Measurements from ENCODE around the gene CMTM4.
"Not testable (repeated sequence)": the region's sequence is repeated elsewhere in the genome, so short reads cannot be mapped to it uniquely, and the experiment has no call there.

Gene CMTM4

DNA sequence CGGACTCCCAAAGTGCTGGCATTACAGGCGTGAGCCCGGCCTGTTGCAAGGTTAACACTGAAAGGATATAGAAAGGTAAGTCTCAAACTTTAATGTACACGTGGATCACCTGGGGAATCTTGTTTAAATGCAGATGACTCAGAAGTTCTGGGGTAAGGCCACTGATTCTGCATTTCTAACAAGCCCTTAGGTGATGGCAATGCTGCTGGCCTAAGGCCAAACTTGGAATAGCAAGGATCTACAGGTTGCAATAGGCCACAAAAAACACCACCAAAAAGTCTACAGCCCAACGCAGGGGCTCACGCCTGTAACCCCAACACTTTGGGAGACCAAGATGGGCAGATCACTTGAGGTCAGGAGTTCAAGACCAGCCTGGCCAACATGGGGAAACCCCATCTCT is 4.2 kb downstream of the CMTM4 start:
- no peak overlapping the region for H3K9ac ChIP-seq (ENCODE audit: low read depth in 1 of 2, low read length in 2 of 2)
- H3K4me3 ChIP-seq (ENCODE audit: low read depth in 1 of 2, low read length in 2 of 2), result no peak overlapping the region
- H3K27ac ChIP-seq (ENCODE audit: low read depth, low read length), result no peak overlapping the region
- no peaks in the 10 kb centered on the region for H3K9me3 ChIP-seq (ENCODE audit: control insufficient read depth in 1 of 2, low read length in 2 of 2)
- H3K27me3 ChIP-seq (ENCODE audit: control insufficient read depth in 1 of 2, insufficient read depth in 2 of 2, low read length in 2 of 2), result no peaks in the 10 kb centered on the region
- no peaks in the 10 kb centered on the region for H3K36me3 ChIP-seq (ENCODE audit: control insufficient read depth in 1 of 2, insufficient read depth in 2 of 2, low read length in 2 of 2)
- peaks cover 24 to 31% of the 10 kb centered on the region in 2 donors for H3K4me1 ChIP-seq (ENCODE audit: control insufficient read depth in 1 of 2, insufficient read depth in 2 of 2, low read length in 2 of 2)

DNA sequence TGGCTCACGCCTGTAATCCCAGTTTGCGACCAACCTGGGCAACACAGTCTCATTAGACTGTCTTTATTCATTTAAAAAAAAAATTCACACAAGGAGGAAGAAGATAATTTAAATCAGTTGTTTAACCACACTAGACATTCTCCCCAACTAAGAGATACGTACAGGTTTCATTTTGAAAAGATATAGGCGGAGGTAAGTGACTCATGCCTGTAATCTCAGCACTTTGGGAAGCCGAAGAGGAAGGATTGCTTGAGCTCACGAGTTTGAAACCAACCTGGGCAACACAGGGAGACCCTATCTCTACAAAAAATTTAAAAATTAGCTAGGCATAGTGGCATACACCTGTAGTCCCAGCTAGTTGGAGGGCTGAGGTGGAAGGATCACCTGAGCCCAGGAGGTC is 5.3 kb downstream of the CMTM4 start:
- Histone ChIP-seq H3K9me3 (ENCODE audit: control insufficient read depth in 1 of 2, low read length in 2 of 2) (no peaks in the 10 kb centered on the region), H3K4me1 (ENCODE audit: control insufficient read depth in 1 of 2, insufficient read depth in 2 of 2, low read length in 2 of 2) (peaks cover 22 to 31% of the 10 kb centered on the region in 2 donors), H3K27ac (ENCODE audit: low read depth, low read length) (no peak overlapping the region), H3K4me3 (ENCODE audit: low read depth in 1 of 2, low read length in 2 of 2) (no peak overlapping the region), H3K36me3 (ENCODE audit: control insufficient read depth in 1 of 2, insufficient read depth in 2 of 2, low read length in 2 of 2) (no peaks in the 10 kb centered on the region), H3K27me3 (ENCODE audit: control insufficient read depth in 1 of 2, insufficient read depth in 2 of 2, low read length in 2 of 2) (no peaks in the 10 kb centered on the region), H3K9ac (ENCODE audit: low read depth in 1 of 2, low read length in 2 of 2) (no peak overlapping the region)

DNA sequence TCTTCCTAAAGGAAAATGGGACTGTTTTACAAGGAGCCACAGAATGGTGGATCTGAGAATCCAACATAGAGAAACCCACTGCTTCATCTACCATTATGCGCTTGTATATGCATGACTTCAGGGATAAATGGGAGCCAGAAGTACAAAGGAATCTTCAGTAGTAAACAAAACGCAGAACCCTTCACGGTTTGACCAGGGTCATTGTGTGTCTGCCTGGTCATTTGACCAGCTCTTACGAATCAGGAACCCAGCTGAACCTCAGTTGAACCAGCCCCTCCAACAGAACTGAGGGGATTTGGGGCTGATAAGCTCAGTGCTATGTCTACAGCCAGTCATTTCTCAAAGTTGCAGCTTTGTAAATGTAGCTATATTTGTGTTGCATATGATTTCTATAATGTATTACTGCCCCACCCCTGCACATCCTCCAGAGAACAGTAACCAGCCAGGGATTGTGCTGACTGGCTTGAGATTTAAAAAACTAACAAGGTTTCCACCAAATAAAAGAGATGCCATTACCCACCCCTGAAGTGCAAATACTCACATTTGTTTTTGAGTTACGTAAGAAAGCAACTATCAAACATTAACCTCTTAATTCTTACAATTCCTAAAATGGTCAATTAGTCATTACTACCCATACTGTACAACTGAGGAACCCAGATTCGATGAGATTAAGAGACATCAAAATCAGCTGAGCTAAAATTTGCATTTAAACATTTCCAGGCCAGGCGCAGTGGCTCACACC is 6.3 kb downstream of the CMTM4 start:
- Histone ChIP-seq H3K27ac (ENCODE audit: low read depth, low read length) (no peak overlapping the region), H3K36me3 (ENCODE audit: control insufficient read depth in 1 of 2, insufficient read depth in 2 of 2, low read length in 2 of 2) (no peaks in the 10 kb centered on the region), H3K27me3 (ENCODE audit: control insufficient read depth in 1 of 2, insufficient read depth in 2 of 2, low read length in 2 of 2) (no peaks in the 10 kb centered on the region), H3K9ac (ENCODE audit: low read depth in 1 of 2, low read length in 2 of 2) (no peak overlapping the region), H3K4me1 (ENCODE audit: control insufficient read depth in 1 of 2, insufficient read depth in 2 of 2, low read length in 2 of 2) (peaks cover 14 to 25% of the 10 kb centered on the region in 2 donors), H3K9me3 (ENCODE audit: control insufficient read depth in 1 of 2, low read length in 2 of 2) (no peaks in the 10 kb centered on the region), H3K4me3 (ENCODE audit: low read depth in 1 of 2, low read length in 2 of 2) (no peak overlapping the region)

DNA sequence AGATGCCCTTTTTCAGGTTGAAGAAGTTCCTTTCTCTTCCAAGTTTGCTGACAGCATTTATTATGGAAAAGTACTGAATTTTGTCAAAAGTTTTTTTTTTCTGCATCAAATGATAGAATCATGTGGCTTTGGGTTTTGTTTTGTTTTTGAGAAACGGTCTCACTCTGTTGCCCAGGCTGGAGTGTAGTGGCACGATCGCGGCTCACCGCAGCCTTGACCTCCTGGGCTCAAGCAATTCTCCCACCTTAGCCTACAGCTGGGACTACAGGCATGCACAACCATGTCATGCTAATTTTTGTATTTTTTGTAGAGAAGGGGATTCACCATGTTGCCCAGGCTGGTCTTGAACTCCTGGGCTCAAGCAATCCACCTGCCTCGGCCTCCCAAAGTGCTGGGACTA is 7.3 kb downstream of the CMTM4 start:
- Histone ChIP-seq H3K27ac (ENCODE audit: low read depth, low read length) (no peak overlapping the region), H3K4me1 (ENCODE audit: control insufficient read depth in 1 of 2, insufficient read depth in 2 of 2, low read length in 2 of 2) (peaks cover 9 to 18% of the 10 kb centered on the region in 2 donors), H3K9ac (ENCODE audit: low read depth in 1 of 2, low read length in 2 of 2) (no peak overlapping the region), H3K27me3 (ENCODE audit: control insufficient read depth in 1 of 2, insufficient read depth in 2 of 2, low read length in 2 of 2) (no peaks in the 10 kb centered on the region), H3K4me3 (ENCODE audit: low read depth in 1 of 2, low read length in 2 of 2) (no peak overlapping the region), H3K36me3 (ENCODE audit: control insufficient read depth in 1 of 2, insufficient read depth in 2 of 2, low read length in 2 of 2) (no peaks in the 10 kb centered on the region), H3K9me3 (ENCODE audit: control insufficient read depth in 1 of 2, low read length in 2 of 2) (no peaks in the 10 kb centered on the region)

DNA sequence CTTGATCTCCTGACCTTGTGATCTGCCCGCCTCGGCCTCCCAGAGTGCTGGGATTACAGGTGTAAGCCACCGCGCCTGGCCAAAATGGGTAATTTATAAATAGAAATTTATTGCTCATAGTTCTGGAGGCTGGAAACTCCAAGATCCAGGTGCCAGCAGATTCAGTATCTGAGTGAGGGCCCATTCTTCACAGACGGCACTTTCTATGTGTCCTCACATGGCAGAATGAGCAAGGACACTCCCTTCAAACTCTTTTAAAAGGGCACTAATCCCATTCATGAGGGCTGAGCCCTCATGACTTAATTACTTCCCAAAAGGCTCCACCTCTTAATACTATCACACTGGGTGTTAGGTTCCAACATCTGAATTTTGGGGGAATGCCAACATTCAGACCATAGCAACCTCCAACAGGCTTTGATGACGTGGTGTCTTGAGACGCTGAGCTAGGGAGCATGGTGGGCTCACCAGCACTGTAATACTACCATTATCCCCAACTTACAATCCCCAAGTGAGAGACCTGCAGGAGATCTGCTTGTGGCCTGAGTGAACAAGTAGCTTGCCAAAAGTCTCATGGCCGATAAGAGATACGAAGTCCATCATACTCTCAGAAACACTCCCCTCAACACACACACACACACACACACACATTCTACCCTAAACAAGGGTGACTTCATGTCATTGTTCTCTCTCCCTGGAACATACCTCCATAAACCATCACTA is 8.5 kb downstream of the CMTM4 start:
- no peaks in the 10 kb centered on the region for H3K9me3 ChIP-seq (ENCODE audit: control insufficient read depth in 1 of 2, low read length in 2 of 2)
- peaks cover 9 to 18% of the 10 kb centered on the region in 2 donors for H3K4me1 ChIP-seq (ENCODE audit: control insufficient read depth in 1 of 2, insufficient read depth in 2 of 2, low read length in 2 of 2)
- no peak overlapping the region for H3K9ac ChIP-seq (ENCODE audit: low read depth in 1 of 2, low read length in 2 of 2)
- H3K4me3 ChIP-seq (ENCODE audit: low read depth in 1 of 2, low read length in 2 of 2), result no peak overlapping the region
- no peaks in the 10 kb centered on the region for H3K27me3 ChIP-seq (ENCODE audit: control insufficient read depth in 1 of 2, insufficient read depth in 2 of 2, low read length in 2 of 2)
- H3K27ac ChIP-seq (ENCODE audit: low read depth, low read length), result no peak overlapping the region
- no peaks in the 10 kb centered on the region for H3K36me3 ChIP-seq (ENCODE audit: control insufficient read depth in 1 of 2, insufficient read depth in 2 of 2, low read length in 2 of 2)

DNA sequence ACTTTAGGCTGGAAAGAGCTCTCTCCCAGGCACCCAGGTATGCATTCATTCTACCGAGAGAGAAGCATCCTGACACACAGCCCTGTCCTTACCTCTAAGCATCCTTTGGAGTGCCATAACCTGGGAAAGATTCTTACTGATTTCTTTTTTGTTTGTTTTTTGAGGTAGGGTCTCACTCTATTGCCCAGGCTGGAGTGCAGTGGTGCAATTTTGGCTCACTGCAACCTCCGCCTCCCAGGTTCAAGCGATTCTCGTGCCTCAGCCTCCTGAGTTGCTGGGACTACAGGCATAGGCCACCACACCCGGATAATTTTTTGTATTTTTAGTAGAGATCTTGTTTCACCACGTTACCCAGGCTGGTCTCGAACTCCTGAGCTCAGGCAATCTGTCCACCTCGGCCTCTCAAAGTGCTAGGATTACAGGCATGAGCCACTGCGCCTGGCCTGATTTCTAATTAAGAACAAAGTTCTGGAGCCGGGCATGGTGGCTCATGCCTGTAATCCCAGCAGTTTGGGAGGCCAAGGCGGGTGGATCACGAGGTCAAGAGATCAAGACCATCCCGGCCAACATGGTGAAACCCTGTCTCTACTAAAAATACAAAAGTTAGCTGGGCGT is 10.9 kb downstream of the CMTM4 start:
- H3K9ac ChIP-seq (ENCODE audit: low read depth in 1 of 2, low read length in 2 of 2); H3K27me3 ChIP-seq (ENCODE audit: control insufficient read depth in 1 of 2, insufficient read depth in 2 of 2, low read length in 2 of 2); H3K36me3 ChIP-seq (ENCODE audit: control insufficient read depth in 1 of 2, insufficient read depth in 2 of 2, low read length in 2 of 2); H3K9me3 ChIP-seq (ENCODE audit: control insufficient read depth in 1 of 2, low read length in 2 of 2); H3K27ac ChIP-seq (ENCODE audit: low read depth, low read length); H3K4me3 ChIP-seq (ENCODE audit: low read depth in 1 of 2, low read length in 2 of 2): not testable (repeated sequence)
- H3K4me1 ChIP-seq (ENCODE audit: control insufficient read depth in 1 of 2, insufficient read depth in 2 of 2, low read length in 2 of 2), result peaks cover under 1 to 11% of the 10 kb centered on the region in 2 donors

DNA sequence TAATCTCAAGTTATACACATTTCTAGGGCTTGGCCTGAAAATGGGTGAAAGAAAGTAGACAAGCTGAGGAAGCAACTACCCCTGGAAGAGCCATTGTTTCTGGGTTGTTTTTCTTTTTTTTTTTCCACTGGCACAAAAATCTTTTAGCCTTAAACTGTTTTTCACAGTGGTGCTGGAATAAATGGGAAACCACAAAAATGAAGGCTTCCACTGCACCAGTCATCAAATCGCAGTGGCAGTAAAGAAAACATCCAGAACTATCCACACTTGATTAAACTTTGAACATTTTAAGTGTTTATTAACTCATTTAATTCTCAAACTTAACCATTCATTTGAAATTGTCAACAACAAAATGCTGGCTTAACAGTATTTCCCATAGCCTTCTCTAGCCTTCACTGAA is 14.3 kb downstream of the CMTM4 start:
- H3K9ac ChIP-seq (ENCODE audit: low read depth in 1 of 2, low read length in 2 of 2), result no peak overlapping the region
- H3K4me3 ChIP-seq (ENCODE audit: low read depth in 1 of 2, low read length in 2 of 2), result no peak overlapping the region
- no peaks in the 10 kb centered on the region for H3K9me3 ChIP-seq (ENCODE audit: control insufficient read depth in 1 of 2, low read length in 2 of 2)
- H3K36me3 ChIP-seq (ENCODE audit: control insufficient read depth in 1 of 2, insufficient read depth in 2 of 2, low read length in 2 of 2), result peaks cover 0 to 3% of the 10 kb centered on the region in 2 donors
- H3K27ac ChIP-seq (ENCODE audit: low read depth, low read length), result no peak overlapping the region
- no peaks in the 10 kb centered on the region for H3K27me3 ChIP-seq (ENCODE audit: control insufficient read depth in 1 of 2, insufficient read depth in 2 of 2, low read length in 2 of 2)
- no peaks in the 10 kb centered on the region for H3K4me1 ChIP-seq (ENCODE audit: control insufficient read depth in 1 of 2, insufficient read depth in 2 of 2, low read length in 2 of 2)

DNA sequence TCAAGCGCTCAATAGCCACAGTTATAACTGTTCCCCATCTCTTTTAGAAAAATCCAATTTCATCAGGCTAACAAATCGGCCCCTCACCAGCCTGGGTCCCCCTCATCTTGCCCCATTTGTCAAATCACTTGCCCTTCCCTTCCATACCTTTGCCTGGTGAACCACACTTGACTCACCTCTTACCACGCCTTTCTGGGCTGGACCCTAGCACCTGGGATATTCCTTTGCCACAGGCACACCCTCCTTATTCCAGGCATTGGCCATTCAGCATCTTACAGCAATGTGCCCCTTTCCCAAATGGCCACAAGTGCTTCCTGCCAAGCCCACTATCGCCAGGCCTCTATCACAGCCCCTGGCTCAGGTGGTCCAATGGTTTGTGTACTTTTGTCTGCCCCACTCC is 14.9 kb downstream of the CMTM4 start:
- H3K27me3 ChIP-seq (ENCODE audit: control insufficient read depth in 1 of 2, insufficient read depth in 2 of 2, low read length in 2 of 2), result no peaks in the 10 kb centered on the region
- no peak overlapping the region for H3K4me3 ChIP-seq (ENCODE audit: low read depth in 1 of 2, low read length in 2 of 2)
- H3K36me3 ChIP-seq (ENCODE audit: control insufficient read depth in 1 of 2, insufficient read depth in 2 of 2, low read length in 2 of 2), result peaks cover 0 to 5% of the 10 kb centered on the region in 2 donors
- no peak overlapping the region for H3K9ac ChIP-seq (ENCODE audit: low read depth in 1 of 2, low read length in 2 of 2)
- H3K27ac ChIP-seq (ENCODE audit: low read depth, low read length), result no peak overlapping the region
- no peaks in the 10 kb centered on the region for H3K9me3 ChIP-seq (ENCODE audit: control insufficient read depth in 1 of 2, low read length in 2 of 2)
- H3K4me1 ChIP-seq (ENCODE audit: control insufficient read depth in 1 of 2, insufficient read depth in 2 of 2, low read length in 2 of 2), result no peaks in the 10 kb centered on the region

DNA sequence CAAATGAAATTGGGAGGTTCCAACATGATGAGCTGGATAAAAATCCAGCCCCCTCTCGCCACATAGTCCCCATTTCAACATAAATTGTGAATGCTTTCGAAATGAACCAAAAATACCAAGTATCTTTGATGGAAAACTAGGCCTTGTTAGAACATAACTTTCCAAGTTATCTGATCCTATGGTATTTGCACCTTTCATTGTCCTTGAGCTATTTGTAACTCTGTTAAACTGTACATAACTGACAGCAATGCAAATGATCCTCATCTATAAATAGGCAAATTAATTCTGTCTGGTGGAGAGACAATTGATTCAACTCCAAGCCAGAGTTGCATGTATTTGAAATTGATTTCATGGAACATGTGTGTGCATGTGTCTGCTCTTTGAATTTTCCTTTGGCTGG is 18.2 kb downstream of the CMTM4 start:
- Histone ChIP-seq H3K4me1 (ENCODE audit: control insufficient read depth in 1 of 2, insufficient read depth in 2 of 2, low read length in 2 of 2) (no peaks in the 10 kb centered on the region), H3K27ac (ENCODE audit: low read depth, low read length) (no peak overlapping the region), H3K9ac (ENCODE audit: low read depth in 1 of 2, low read length in 2 of 2) (no peak overlapping the region), H3K4me3 (ENCODE audit: low read depth in 1 of 2, low read length in 2 of 2) (no peak overlapping the region), H3K9me3 (ENCODE audit: control insufficient read depth in 1 of 2, low read length in 2 of 2) (no peaks in the 10 kb centered on the region), H3K27me3 (ENCODE audit: control insufficient read depth in 1 of 2, insufficient read depth in 2 of 2, low read length in 2 of 2) (no peaks in the 10 kb centered on the region), H3K36me3 (ENCODE audit: control insufficient read depth in 1 of 2, insufficient read depth in 2 of 2, low read length in 2 of 2) (peaks cover 0 to 5% of the 10 kb centered on the region in 2 donors)

DNA sequence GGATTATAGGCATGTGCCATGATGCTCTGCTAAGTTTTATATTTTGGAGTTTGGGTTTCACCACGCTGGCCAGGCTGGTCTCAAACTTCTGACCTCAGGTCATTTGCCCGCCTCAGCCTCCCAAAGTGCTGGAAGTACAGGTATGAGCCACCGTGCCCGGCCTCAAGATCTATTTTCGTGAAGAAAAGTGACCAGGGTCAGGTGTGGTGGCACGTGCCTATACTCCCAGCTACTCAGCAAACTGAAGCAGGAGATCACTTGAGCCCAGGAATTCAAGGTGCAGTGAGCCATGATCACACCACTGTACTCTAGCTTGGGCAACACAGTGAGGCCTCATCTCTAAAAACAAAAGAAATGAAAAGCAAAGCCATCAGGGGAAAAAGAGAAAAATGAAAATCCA is 18.7 kb downstream of the CMTM4 start:
- Histone ChIP-seq H3K27ac (ENCODE audit: low read depth, low read length) (no peak overlapping the region), H3K36me3 (ENCODE audit: control insufficient read depth in 1 of 2, insufficient read depth in 2 of 2, low read length in 2 of 2) (peaks cover 0 to 5% of the 10 kb centered on the region in 2 donors), H3K9ac (ENCODE audit: low read depth in 1 of 2, low read length in 2 of 2) (no peak overlapping the region), H3K27me3 (ENCODE audit: control insufficient read depth in 1 of 2, insufficient read depth in 2 of 2, low read length in 2 of 2) (no peaks in the 10 kb centered on the region), H3K9me3 (ENCODE audit: control insufficient read depth in 1 of 2, low read length in 2 of 2) (no peaks in the 10 kb centered on the region), H3K4me3 (ENCODE audit: low read depth in 1 of 2, low read length in 2 of 2) (no peak overlapping the region), H3K4me1 (ENCODE audit: control insufficient read depth in 1 of 2, insufficient read depth in 2 of 2, low read length in 2 of 2) (no peaks in the 10 kb centered on the region)
